Tibial nerve (tissue), 4 donors: ENCODE measurements around the gene PACSIN2.

Source experiments
- CTCF ChIP-seq, 5 experiments: fragments of 200-600 bp in 3 of 5; fragments of 450-650 bp in 2 of 5; sonication (generic) in 3 of 5; IDR thresholded peaks; one replicate each; pipeline ENCODE4 v1.5.1; 2016 to 2019; ENCODE audit warnings: antibody characterized with exemption in 5 of 5, mild to moderate bottlenecking in 3 of 5, moderate library complexity in 2 of 5
- EP300 ChIP-seq, 2 donors: sonication (generic); formaldehyde crosslinking; IDR thresholded peaks; one replicate each; pipeline ENCODE4 v1.6.1; 2017; ENCODE audit warnings: antibody characterized with exemption in 2 of 2, mild to moderate bottlenecking in 1 of 2
- POLR2A ChIP-seq, 2 donors: fragments of 450-650 bp; IDR thresholded peaks; one replicate each; pipeline ENCODE4 v1.6.1; 2017; ENCODE audit warnings: antibody characterized with exemption in 2 of 2, mild to moderate bottlenecking in 2 of 2, moderate library complexity in 2 of 2

- TF ChIP-seq POLR2A (IDR thresholded peaks at IDR 0.05) = no peak
- TF ChIP-seq CTCF (IDR thresholded peaks at IDR 0.05) = no peak
- no peak for TF ChIP-seq EP300 (IDR thresholded peaks at IDR 0.05)
Observed at GRCh38 chr22:42909363-42910058, 105.4 kb downstream of the PACSIN2 start.
